NB4 (cell line): ENCODE data around the gene ST14.

Experiments used
- CTCF ChIP-seq: IDR thresholded peaks from one replicate; pipeline ENCODE4 v1.5.1; 2012; ENCODE audit warnings: low read depth, low read length
- MAX ChIP-seq: IDR thresholded peaks from 2 replicates; pipeline ENCODE4 v1.6.1; 2011; ENCODE audit warnings: low read depth, low read length
- POLR2A ChIP-seq: IDR thresholded peaks from 2 replicates; pipeline ENCODE4 v1.6.1; 2011; ENCODE audit warnings: mild to moderate bottlenecking; ENCODE audit not compliant: insufficient read length; ENCODE audit errors: extremely low read depth

- no peak for TF ChIP-seq CTCF
- no peak for TF ChIP-seq POLR2A
- no peak for TF ChIP-seq MAX
Observed at GRCh38 chr11:130227373-130227772, 67.8 kb downstream of the ST14 start.
